ENCODE measurements around the gene ENPP7.

DNA sequence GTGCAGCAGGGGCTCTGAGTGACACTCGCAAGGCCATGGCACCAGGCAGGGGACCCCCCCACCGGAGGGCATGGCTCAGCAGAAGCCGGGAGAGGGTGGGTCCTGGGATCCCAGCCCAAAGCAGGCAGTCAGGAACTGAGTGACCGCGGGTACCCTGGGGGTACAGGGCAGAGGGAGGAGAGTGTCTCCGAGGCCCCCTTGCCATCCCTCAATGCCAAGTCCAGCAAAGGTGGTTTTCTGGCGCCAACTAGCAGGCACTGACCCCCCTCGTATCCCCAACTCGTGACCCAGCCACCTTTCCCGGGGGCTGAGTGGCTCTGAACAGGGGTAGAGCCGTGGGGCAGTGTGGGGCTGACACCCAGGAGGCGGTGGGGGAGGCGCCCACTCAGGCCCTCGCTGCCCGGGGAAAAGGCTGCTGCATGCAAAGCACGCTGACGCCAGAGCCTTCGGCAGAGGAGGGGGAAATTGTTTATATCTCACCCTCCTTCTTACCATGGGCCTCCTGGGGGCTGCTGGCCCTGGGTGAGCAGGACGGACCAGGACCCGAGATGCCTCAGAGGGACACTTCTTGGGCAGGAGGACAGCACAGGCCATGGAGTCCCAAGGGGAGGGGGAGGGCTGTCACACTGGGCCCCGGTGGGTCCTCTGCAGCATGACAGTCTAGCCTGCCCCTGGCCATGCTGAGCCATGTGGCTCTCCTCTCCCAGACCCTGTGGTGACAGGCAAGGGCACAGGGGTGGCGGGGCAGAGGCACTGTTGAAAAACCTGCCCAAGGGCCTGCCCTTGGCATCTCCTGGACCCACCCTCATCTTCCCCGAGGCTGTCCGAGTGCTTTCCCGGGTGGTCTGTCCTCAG, 14.6 kb upstream of the ENPP7 start:
- TF ChIP-seq CTCF (IDR thresholded peaks at IDR 0.05; ENCODE audit: extremely low read depth in 1 of 2, insufficient read depth in 1 of 2, low read depth in 1 of 2, low read length in 2 of 2) (no peak), POLR2A (IDR thresholded peaks at IDR 0.05; ENCODE audit: low read depth, low read length) (no peak)

All from endothelial cell of umbilical vein (primary cell).